Measurements from ENCODE around the gene TBC1D2. TPM values are rescaled to one million over a fixed set of nuclear protein-coding genes. Genes with fewer than 3 reads are reported as not detected.

The TBC1D2 gene
- total and polyA plus RNA-seq, 7 donors = 1.3 to 2.9 (median 2.1) TPM

DNA sequence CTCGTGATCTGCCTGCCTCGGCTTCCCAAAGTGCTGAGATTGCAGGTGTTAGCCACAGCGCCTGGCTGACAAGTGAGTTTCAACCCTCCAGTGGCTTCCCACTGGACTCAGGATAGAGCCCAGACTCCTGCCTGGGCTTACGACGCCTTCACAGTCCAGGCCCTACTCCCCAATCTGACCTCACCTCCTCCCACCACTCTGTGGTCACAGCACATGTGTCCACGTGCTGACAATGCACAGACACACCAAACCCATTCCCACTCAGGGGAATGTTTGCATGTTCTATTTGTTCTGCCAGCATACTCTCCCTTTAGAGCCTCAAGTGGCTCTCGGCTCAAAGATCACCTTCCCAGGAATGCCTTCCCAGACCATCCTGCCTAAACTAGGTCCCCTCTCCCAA is 105.3 kb downstream of the TBC1D2 start:
- Histone ChIP-seq H3K27ac (no peak overlapping the region), H3K4me1 (no peaks in the 10 kb centered on the region), H3K9me3 (no peaks in the 10 kb centered on the region), H3K36me3 (ENCODE audit: insufficient read depth in 1 of 2, low read depth in 1 of 2) (no peaks in the 10 kb centered on the region), H3K4me3 (no peak overlapping the region), H3K27me3 (ENCODE audit: insufficient read depth in 3 of 3, low read length in 2 of 3) (no peaks in the 10 kb centered on the region)
- DNase-seq (no peak), ATAC-seq (no peak)
- intact Hi-C loops (cut with DNase I) = no loop called here
- WGBS, 3 donors = 79 to 84% (median 82%) methylated on average over 7 of the region's 7 CpGs
- TF ChIP-seq, protein P1, sequence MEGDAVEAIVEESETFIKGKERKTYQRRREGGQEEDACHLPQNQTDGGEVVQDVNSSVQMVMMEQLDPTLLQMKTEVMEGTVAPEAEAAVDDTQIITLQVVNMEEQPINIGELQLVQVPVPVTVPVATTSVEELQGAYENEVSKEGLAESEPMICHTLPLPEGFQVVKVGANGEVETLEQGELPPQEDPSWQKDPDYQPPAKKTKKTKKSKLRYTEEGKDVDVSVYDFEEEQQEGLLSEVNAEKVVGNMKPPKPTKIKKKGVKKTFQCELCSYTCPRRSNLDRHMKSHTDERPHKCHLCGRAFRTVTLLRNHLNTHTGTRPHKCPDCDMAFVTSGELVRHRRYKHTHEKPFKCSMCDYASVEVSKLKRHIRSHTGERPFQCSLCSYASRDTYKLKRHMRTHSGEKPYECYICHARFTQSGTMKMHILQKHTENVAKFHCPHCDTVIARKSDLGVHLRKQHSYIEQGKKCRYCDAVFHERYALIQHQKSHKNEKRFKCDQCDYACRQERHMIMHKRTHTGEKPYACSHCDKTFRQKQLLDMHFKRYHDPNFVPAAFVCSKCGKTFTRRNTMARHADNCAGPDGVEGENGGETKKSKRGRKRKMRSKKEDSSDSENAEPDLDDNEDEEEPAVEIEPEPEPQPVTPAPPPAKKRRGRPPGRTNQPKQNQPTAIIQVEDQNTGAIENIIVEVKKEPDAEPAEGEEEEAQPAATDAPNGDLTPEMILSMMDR (IDR thresholded peaks at IDR 0.05) = no peak

DNA sequence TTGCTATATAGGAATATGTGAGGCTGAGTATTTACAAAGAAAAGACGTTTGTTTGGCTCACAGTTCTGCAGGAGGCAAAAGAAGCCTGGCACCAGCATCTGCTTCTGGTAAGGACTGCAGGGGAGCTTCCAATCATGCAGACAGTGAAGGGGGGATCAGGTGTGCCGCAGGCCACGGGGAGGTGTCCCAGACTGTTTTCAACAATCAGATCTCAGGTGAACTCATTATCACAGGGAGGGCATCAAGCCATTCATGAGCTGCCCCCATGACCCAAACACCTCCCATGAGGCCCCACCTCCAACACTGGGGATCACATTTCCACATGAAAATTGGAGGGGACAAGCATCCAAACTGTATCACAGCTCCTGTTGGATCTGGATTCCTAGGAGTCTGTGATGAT is 106.0 kb downstream of the TBC1D2 start:
- intact Hi-C loops (cut with DNase I) = no loop called here
- ATAC-seq (no peak), DNase-seq (no peak)
- Histone ChIP-seq H3K36me3 (ENCODE audit: insufficient read depth in 1 of 2, low read depth in 1 of 2) (no peaks in the 10 kb centered on the region), H3K4me1 (no peaks in the 10 kb centered on the region), H3K4me3 (no peak overlapping the region), H3K27ac (no peak overlapping the region), H3K27me3 (ENCODE audit: insufficient read depth in 3 of 3, low read length in 2 of 3) (no peaks in the 10 kb centered on the region), H3K9me3 (no peaks in the 10 kb centered on the region)
- WGBS, 3 donors = 55 to 62% (median 56%) methylated on average over 3 of the region's 3 CpGs
- TF ChIP-seq, protein P1 (IDR thresholded peaks at IDR 0.05) = no peak

Other genes with a start within 250 kb of the TBC1D2 start
- gene NANS, start 198.9 kb downstream of the TBC1D2 start, total RNA-seq = 10 to 100 TPM; 21.1 to 53.8 (median 26.5) TPM
- gene NANS, start 198.9 kb downstream of the TBC1D2 start, polyA plus RNA-seq = 100 to 1,000 TPM in 1 of 3 donors, 10 to 100 TPM in 2; 33.2 to 168 (median 48.9) TPM
- gene TRIM14, start 136.4 kb downstream of the TBC1D2 start, total RNA-seq = 1 to 10 TPM in 3 of 4 donors, under 1 TPM in 1; 0.79 to 2.5 (median 1.9) TPM
- under 1 TPM; 0.13 to 0.70 (median 0.38) TPM for gene TRIM14, start 136.4 kb downstream of the TBC1D2 start, polyA plus RNA-seq
- under 1 TPM; 0.10 to 0.30 (median 0.12) TPM for gene CORO2A, start 63.0 kb downstream of the TBC1D2 start, total RNA-seq
- gene CORO2A, start 63.0 kb downstream of the TBC1D2 start, polyA plus RNA-seq = under 1 TPM; 0.09 to 0.22 (median 0.11) TPM